CD4-positive, alpha-beta memory T cell (primary cell): ENCODE results near the gene PDPR. TPM values are rescaled to one million over a fixed set of nuclear protein-coding genes. Genes with fewer than 3 reads are reported as not detected.
"Not testable (repeated sequence)": the region's sequence is repeated elsewhere in the genome, so short reads cannot be mapped to it uniquely, and the experiment has no call there.

Experiments
- CTCF ChIA-PET: fragments of 350-600 bp; sonication (Branson Sonifier 250); formaldehyde crosslinking; loops from one replicate; lab custom pipeline; 2021; ENCODE audit warnings: inconsistent platforms; ENCODE audit not compliant: partially characterized antibody; lab: Charles Lee
- POLR2A ChIA-PET: fragments of 350-600 bp; sonication (Branson Sonifier 250); formaldehyde crosslinking; loops from one replicate; lab custom pipeline; 2021; ENCODE audit not compliant: partially characterized antibody; lab: Charles Lee
- DNase-seq, 5 donors: peaks; one replicate each; pipeline versions ENCODE4 v3.0.0 to v3.0.0-alpha.2; 2020 to 2022; ENCODE audit warnings: mixed read lengths in 1 of 5
- H3K27ac ChIP-seq: one replicate; pipeline ENCODE4 v1.7.0; 2013; ENCODE audit warnings: low read depth, low read length
- H3K27me3 ChIP-seq: 2 replicates; pipeline ENCODE4 v1.7.0; 2013; ENCODE audit warnings: mild to moderate bottlenecking, low read length, moderate library complexity; ENCODE audit not compliant: insufficient read depth
- H3K36me3 ChIP-seq: 2 replicates; pipeline ENCODE4 v1.7.0; 2013; ENCODE audit warnings: mild to moderate bottlenecking, low read length, moderate library complexity; ENCODE audit not compliant: insufficient read depth
- H3K4me1 ChIP-seq: 2 replicates; pipeline ENCODE4 v1.7.0; 2013; ENCODE audit warnings: mild to moderate bottlenecking, low read length, moderate library complexity; ENCODE audit not compliant: insufficient read depth
- H3K4me3 ChIP-seq, 2 donors: one replicate each; pipeline ENCODE4 v1.7.0; 2013; ENCODE audit warnings: low read length in 2 of 2, mild to moderate bottlenecking in 1 of 2
- H3K9me3 ChIP-seq, 2 donors: one replicate each; pipeline ENCODE4 v1.7.0; 2013; ENCODE audit warnings: low read length in 2 of 2, control low read depth in 1 of 2; ENCODE audit not compliant: control insufficient read depth in 1 of 2
- H3K27ac Mint-ChIP-seq, 7 donors: one replicate each; pipeline ENCODE4 v1.8.0; 2020 to 2021; ENCODE audit warnings: mixed read lengths in 7 of 7, mild to moderate bottlenecking in 6 of 7, inconsistent platforms in 3 of 7, moderate library complexity in 3 of 7
- H3K27me3 Mint-ChIP-seq, 2 donors: one replicate each; pipeline ENCODE4 v1.8.0; 2020 to 2021; ENCODE audit warnings: mixed read lengths in 2 of 2
- H3K36me3 Mint-ChIP-seq, 2 donors: one replicate each; pipeline ENCODE4 v1.8.0; 2020 to 2021; ENCODE audit warnings: mixed read lengths in 2 of 2, inconsistent platforms in 1 of 2, mild to moderate bottlenecking in 1 of 2
- H3K4me1 Mint-ChIP-seq, 4 donors: one replicate each; pipeline ENCODE4 v1.8.0; 2020 to 2021; ENCODE audit warnings: mixed read lengths in 4 of 4, mild to moderate bottlenecking in 1 of 4
- H3K4me3 Mint-ChIP-seq, 8 donors: one replicate each; pipeline ENCODE4 v1.8.0; 2020 to 2021; ENCODE audit warnings: mixed read lengths in 8 of 8, mild to moderate bottlenecking in 7 of 8, moderate library complexity in 6 of 8, inconsistent platforms in 3 of 8
- H3K9me3 Mint-ChIP-seq, 8 donors: one replicate each; pipeline ENCODE4 v1.8.0; 2020 to 2021; ENCODE audit warnings: mixed read lengths in 8 of 8, mild to moderate bottlenecking in 5 of 8, inconsistent platforms in 3 of 8, moderate library complexity in 1 of 8
- intact Hi-C: fragments of 100-400 bp; cut with micrococcal nuclease; formaldehyde crosslinking; loops from one replicate; pipeline ENCODE4 v1.15.1; 2023
- polyA plus RNA-seq, 2 donors: library from polyadenylated mRNA; unstranded; fragments of 300-500 nt; fragmentation: Illumina TruSeq; gene quantifications; one replicate each; pipeline ENCODE4 v1.2.3, GENCODE V29; 2021
- total RNA-seq, 2 experiments: library from RNA; stranded (reverse); gene quantifications; one replicate each; pipeline ENCODE4 v1.2.3, GENCODE V29; 2021

The PDPR gene
- total and polyA plus RNA-seq, 4 experiments from 2014 or later = 4.4 to 37.0 (median 23.8) TPM

DNA sequence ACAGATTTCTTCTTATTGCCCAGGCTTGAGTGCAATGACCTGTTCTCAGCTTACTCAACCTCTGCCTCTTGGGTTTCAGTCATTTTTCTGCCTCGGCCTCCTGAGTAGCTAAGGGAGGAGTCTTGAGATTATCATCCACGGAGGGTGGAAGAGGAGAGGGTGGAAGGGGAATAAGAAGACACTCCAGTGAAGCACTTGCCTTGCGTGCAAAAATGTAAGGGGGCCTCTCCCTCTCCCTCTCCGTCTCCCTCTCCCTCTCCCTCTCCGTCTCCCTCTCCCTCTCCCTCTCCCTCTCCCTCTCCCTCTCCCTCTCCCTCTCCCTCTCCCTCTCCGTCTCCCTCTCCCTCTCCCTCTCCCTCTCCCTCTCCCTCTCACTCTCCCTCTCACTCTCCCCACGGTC, 89.4 kb downstream of the PDPR start:
- CTCF ChIA-PET, H3K27me3 ChIP-seq, H3K27me3 Mint-ChIP-seq, POLR2A ChIA-PET, H3K4me3 Mint-ChIP-seq, H3K36me3 Mint-ChIP-seq, intact Hi-C loops, H3K9me3 ChIP-seq, H3K36me3 ChIP-seq, H3K4me1 ChIP-seq, DNase-seq, H3K27ac ChIP-seq, H3K4me3 ChIP-seq, H3K4me1 Mint-ChIP-seq, H3K27ac Mint-ChIP-seq, H3K9me3 Mint-ChIP-seq: not testable (repeated sequence)

DNA sequence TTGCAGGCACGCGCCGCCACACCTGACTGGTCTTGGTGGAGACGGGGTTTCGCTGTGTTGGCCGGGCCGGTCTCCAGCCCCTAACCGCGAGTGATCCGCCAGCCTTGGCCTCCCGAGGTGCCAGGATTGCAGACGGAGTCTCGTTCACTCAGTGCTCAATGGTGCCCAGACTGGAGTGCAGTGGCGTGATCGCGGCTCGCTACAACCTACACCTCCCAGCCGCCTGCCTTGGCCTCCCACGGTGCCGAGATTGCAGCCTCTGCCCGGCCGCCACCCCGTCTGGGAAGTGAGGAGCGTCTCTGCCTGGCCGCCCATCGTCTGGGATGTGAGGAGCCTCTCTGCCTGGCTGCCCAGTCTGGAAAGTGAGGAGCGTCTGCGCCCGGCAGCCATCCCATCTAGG, 89.9 kb downstream of the PDPR start:
- CTCF ChIA-PET, H3K4me1 ChIP-seq, H3K4me1 Mint-ChIP-seq, H3K27ac Mint-ChIP-seq, H3K9me3 ChIP-seq, H3K27ac ChIP-seq, H3K27me3 Mint-ChIP-seq, H3K4me3 ChIP-seq, intact Hi-C loops, POLR2A ChIA-PET, H3K27me3 ChIP-seq, DNase-seq, H3K36me3 ChIP-seq, H3K36me3 Mint-ChIP-seq, H3K9me3 Mint-ChIP-seq, H3K4me3 Mint-ChIP-seq: not testable (repeated sequence)

DNA sequence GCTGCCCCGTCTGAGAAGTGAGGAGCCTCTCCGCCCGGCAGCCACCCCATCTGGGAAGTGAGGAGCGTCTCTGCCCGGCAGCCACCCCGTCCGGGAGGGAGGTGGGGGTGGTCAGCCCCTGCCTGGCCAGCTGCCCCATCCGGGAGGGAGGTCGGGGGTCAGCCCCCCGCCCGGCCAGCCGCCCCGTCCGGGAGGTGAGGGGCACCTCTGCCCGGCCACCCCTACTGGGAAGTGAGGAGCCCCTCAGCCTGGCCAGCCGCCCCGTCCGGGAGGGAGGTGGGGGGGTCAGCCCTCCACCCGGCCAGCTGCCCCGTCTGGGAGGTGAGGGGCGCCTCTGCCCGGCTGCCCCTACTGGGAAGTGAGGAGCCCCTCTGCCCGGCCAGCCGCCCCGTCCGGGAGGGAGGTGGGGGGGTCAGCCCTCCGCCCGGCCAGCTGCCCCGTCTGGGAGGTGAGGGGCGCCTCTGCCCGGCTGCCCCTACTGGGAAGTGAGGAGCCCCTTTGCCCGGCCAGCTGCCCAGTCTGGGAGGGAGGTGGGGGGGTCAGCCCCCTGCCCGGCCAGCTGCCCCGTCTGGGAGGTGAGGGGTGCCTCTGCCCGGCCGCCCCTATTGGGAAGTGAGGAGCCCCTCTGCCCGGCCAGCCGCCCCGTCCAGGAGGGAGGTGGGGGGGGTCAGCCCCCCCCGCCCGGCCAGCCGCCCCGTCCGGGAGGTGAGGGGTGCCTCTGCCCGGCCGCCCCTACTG, 90.7 kb downstream of the PDPR start:
- H3K9me3 ChIP-seq, CTCF ChIA-PET, H3K27ac Mint-ChIP-seq, H3K4me1 Mint-ChIP-seq, H3K27ac ChIP-seq, intact Hi-C loops, H3K27me3 ChIP-seq, H3K27me3 Mint-ChIP-seq, H3K36me3 ChIP-seq, H3K9me3 Mint-ChIP-seq, H3K4me3 Mint-ChIP-seq, H3K4me1 ChIP-seq, DNase-seq, POLR2A ChIA-PET, H3K4me3 ChIP-seq: not testable (repeated sequence)
- H3K36me3 Mint-ChIP-seq = peaks cover 8 to 13% of the 10 kb centered on the region in 2 donors

DNA sequence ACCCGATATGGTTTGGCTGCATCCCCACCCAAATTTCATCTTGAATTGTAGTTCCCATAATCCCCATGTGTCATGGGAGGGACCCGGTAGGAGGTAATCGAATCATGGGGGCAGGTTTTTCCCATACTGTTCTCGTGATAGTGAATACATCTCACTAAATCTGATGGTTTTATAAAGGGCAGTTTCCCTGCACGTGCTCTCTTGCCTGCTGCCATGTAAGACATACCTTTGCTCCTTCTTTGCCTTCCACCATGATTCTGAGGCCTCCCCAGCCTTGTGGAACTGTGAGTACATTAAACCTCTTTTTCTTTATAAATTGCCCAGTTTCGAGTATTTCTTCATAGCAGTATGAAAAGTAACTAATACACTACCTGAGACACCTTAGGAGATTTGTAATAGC, 92.2 kb downstream of the PDPR start:
- CTCF ChIA-PET, H3K9me3 Mint-ChIP-seq, H3K27ac Mint-ChIP-seq: not testable (repeated sequence)

More for the DNA sequence above, 92.2 kb downstream of the PDPR start:
- H3K4me1 ChIP-seq, H3K36me3 ChIP-seq, H3K4me3 Mint-ChIP-seq, POLR2A ChIA-PET, H3K27ac ChIP-seq, H3K4me3 ChIP-seq, H3K9me3 ChIP-seq, H3K27me3 Mint-ChIP-seq, H3K27me3 ChIP-seq, DNase-seq, intact Hi-C loops, H3K4me1 Mint-ChIP-seq: not testable (repeated sequence)
- H3K36me3 Mint-ChIP-seq = peaks cover 14 to 18% of the 10 kb centered on the region in 2 donors

Other genes starting within 250 kb of the PDPR start
- gene CLEC18A, start 163.0 kb upstream of the PDPR start, total RNA-seq = 1 to 10 TPM; 7.2 to 7.5 TPM
- gene CLEC18A, start 163.0 kb upstream of the PDPR start, polyA plus RNA-seq = under 1 TPM in 1 of 2 donors, not detected in 1; 0.37 TPM
- gene CLEC18C, start 59.5 kb downstream of the PDPR start, total RNA-seq = 1 to 10 TPM in 1 of 2 experiments, under 1 TPM in 1; 0.96 to 1.0 TPM
- not detected for gene CLEC18C, start 59.5 kb downstream of the PDPR start, polyA plus RNA-seq
- 10 to 100 TPM; 43.5 to 44.1 TPM for gene EXOSC6, start 137.6 kb downstream of the PDPR start, total RNA-seq
- gene EXOSC6, start 137.6 kb downstream of the PDPR start, polyA plus RNA-seq = 10 to 100 TPM in 1 of 2 donors, 1 to 10 TPM in 1; 6.6 to 11.9 TPM
- 100 to 1,000 TPM; 102 to 103 TPM for gene AARS1, start 175.2 kb downstream of the PDPR start, total RNA-seq
- 10 to 100 TPM; 22.6 to 37.5 TPM for gene AARS1, start 175.2 kb downstream of the PDPR start, polyA plus RNA-seq
- gene DDX19B, start 184.9 kb downstream of the PDPR start, total RNA-seq = 10 to 100 TPM; 26.9 to 28.7 TPM
- gene DDX19B, start 184.9 kb downstream of the PDPR start, polyA plus RNA-seq = 10 to 100 TPM; 52.4 to 52.7 TPM
- 10 to 100 TPM; 42.8 to 43.5 TPM for gene DDX19A, start 232.6 kb downstream of the PDPR start, total RNA-seq
- 10 to 100 TPM; 28.8 to 37.9 TPM for gene DDX19A, start 232.6 kb downstream of the PDPR start, polyA plus RNA-seq